Natural killer cell (primary cell): ENCODE measurements around the gene GNGT2. TPM values are rescaled to one million over a fixed set of nuclear protein-coding genes. Genes with fewer than 3 reads are reported as not detected.

Source experiments
- ATAC-seq, 3 donors: fragments of 150-1000 bp in 2 of 3; fragments of 200-7000 bp in 1 of 3; cut with Tn5 transposase; 1 replicate in 1 of 3; 2 replicates in 2 of 3; pipeline ENCODE4 v1.10.0; 2021; ENCODE audit warnings: mild to moderate bottlenecking in 2 of 3, moderate library complexity in 2 of 3
- DNase-seq, 2 donors: peaks; one replicate each; pipeline versions ENCODE4 v3.0.0 to v3.0.0-alpha.2; 2013 to 2021; ENCODE audit warnings: mixed read lengths in 1 of 2
- H3K27ac ChIP-seq: one replicate; pipeline ENCODE4 v1.5.1; 2013; ENCODE audit warnings: mild to moderate bottlenecking, low read length
- H3K27me3 ChIP-seq: one replicate; pipeline ENCODE4 v1.6.1; 2013; ENCODE audit warnings: low read length; ENCODE audit not compliant: control insufficient read depth, insufficient read depth
- H3K36me3 ChIP-seq: one replicate; pipeline ENCODE4 v1.6.1; 2013; ENCODE audit warnings: low read length; ENCODE audit not compliant: control insufficient read depth, insufficient read depth
- H3K4me1 ChIP-seq: one replicate; pipeline ENCODE4 v1.6.1; 2013; ENCODE audit warnings: low read length; ENCODE audit not compliant: control insufficient read depth, insufficient read depth
- H3K4me3 ChIP-seq: one replicate; pipeline ENCODE4 v1.5.1; 2013; ENCODE audit warnings: low read length
- H3K9me3 ChIP-seq: one replicate; pipeline ENCODE4 v1.6.1; 2013; ENCODE audit warnings: low read length; ENCODE audit not compliant: control insufficient read depth, insufficient read depth
- H3K27ac Mint-ChIP-seq, 2 donors: one replicate each; pipeline ENCODE4 v1.8.0; 2022; ENCODE audit warnings: mild to moderate bottlenecking in 2 of 2, mixed read lengths in 2 of 2, moderate library complexity in 1 of 2
- H3K27me3 Mint-ChIP-seq, 2 donors: one replicate each; pipeline ENCODE4 v1.8.0; 2022; ENCODE audit warnings: low read depth in 2 of 2, mixed read lengths in 2 of 2
- H3K36me3 Mint-ChIP-seq: one replicate; pipeline ENCODE4 v1.8.0; 2022; ENCODE audit warnings: mixed read lengths
- H3K4me1 Mint-ChIP-seq, 2 donors: one replicate each; pipeline ENCODE4 v1.8.0; 2022; ENCODE audit warnings: mixed read lengths in 2 of 2
- H3K4me3 Mint-ChIP-seq: one replicate; pipeline ENCODE4 v1.8.0; 2022; ENCODE audit warnings: mild to moderate bottlenecking, moderate library complexity, mixed read lengths
- H3K9me3 Mint-ChIP-seq, 2 donors: one replicate each; pipeline ENCODE4 v1.8.0; 2022; ENCODE audit warnings: mixed read lengths in 2 of 2
- CTCF ChIP-seq: fragments of 200-600 bp; IDR thresholded peaks from one replicate; pipeline ENCODE4 v1.8.0; 2022; ENCODE audit warnings: antibody characterized with exemption
- WGBS: methylation state at CpG from one replicate; pipeline ENCODE4 v1.1.7; 2013; ENCODE audit warnings: missing lambda C conversion rate; ENCODE audit not compliant: insufficient coverage; 5-methylcytosine and 5-hydroxymethylcytosine counted together
- intact Hi-C: fragments of 100-400 bp; cut with micrococcal nuclease; formaldehyde crosslinking; loops from one replicate; pipeline ENCODE4 v1.14.2; 2022
- total RNA-seq, 4 donors: library from RNA; stranded (reverse); fragments of 120-200 nt in 1 of 4; gene quantifications; one replicate each; pipeline versions ENCODE4 v1.2.3 to v1.2.4, GENCODE V29; 2013 to 2022

Gene GNGT2
- total RNA-seq, 3 donors from 2014 or later (not counting 1 experiment from before 2014, with no cell fraction given): 35.8 to 41.6 (median 39.4) TPM

- Mint-ChIP-seq H3K4me1 (peaks cover 32 to 40% of the 10 kb centered on the region in 2 donors), H3K4me3 (peak overlapping the region; percentile 98), H3K27ac (peak overlapping the region; percentile 100), H3K27me3 (peaks cover 0 to 2% of the 10 kb centered on the region in 2 donors), H3K36me3 (no peaks in the 10 kb centered on the region), H3K9me3 (no peaks in the 10 kb centered on the region)
- no peak for ATAC-seq
- peak in 1 of 2 donors; percentile 52 for DNase-seq
- Histone ChIP-seq H3K36me3 (no peaks in the 10 kb centered on the region), H3K4me3 (peak overlapping the region; percentile 87), H3K9me3 (no peaks in the 10 kb centered on the region), H3K27ac (peak overlapping the region; percentile 98), H3K27me3 (no peaks in the 10 kb centered on the region), H3K4me1 (peaks cover 25% of the 10 kb centered on the region)
- intact Hi-C loops: no loop called here
- no peak for TF ChIP-seq CTCF
- 15% methylated on average over 19 of the region's 21 CpGs for WGBS
These were observed 16.7 kb downstream of the GNGT2 start for GRCh38 chr17:49193513-49194296.

- peak overlapping the region; percentile 98 for H3K27ac ChIP-seq
- under 1% methylated on average over 53 of the region's 53 CpGs for WGBS
- H3K27me3 ChIP-seq: no peaks in the 10 kb centered on the region
- Mint-ChIP-seq H3K4me1 (peaks cover 32 to 40% of the 10 kb centered on the region in 2 donors), H3K27ac (peak overlapping the region; percentile 100), H3K36me3 (no peaks in the 10 kb centered on the region), H3K27me3 (peaks cover 0 to 2% of the 10 kb centered on the region in 2 donors), H3K4me3 (peak overlapping the region; percentile 98), H3K9me3 (no peaks in the 10 kb centered on the region)
- peak overlapping the region; percentile 87 for H3K4me3 ChIP-seq
- DNase-seq (peak; percentile 92), ATAC-seq (peak; percentile 58 to 78 (median 64))
- H3K4me1 ChIP-seq: peaks cover 25% of the 10 kb centered on the region
- intact Hi-C loops: loop anchor here (1.0 kb wide), 2 partner anchors 26 to 35 kb away; no protein-coding TSS in a partner anchor
- no peaks in the 10 kb centered on the region for H3K36me3 ChIP-seq
- H3K9me3 ChIP-seq: no peaks in the 10 kb centered on the region
- peak; percentile 21 for TF ChIP-seq CTCF
These were observed 18.2 kb downstream of the GNGT2 start for GRCh38 chr17:49191917-49192741.

- Mint-ChIP-seq H3K27me3 (peaks cover 0 to 2% of the 10 kb centered on the region in 2 donors), H3K4me1 (peaks cover 32 to 40% of the 10 kb centered on the region in 2 donors), H3K9me3 (no peaks in the 10 kb centered on the region), H3K36me3 (no peaks in the 10 kb centered on the region), H3K4me3 (peak overlapping the region; percentile 98), H3K27ac (peak overlapping the region; percentile 100)
- no peak for TF ChIP-seq CTCF
- no peaks in the 10 kb centered on the region for H3K9me3 ChIP-seq
- DNase-seq (no peak), ATAC-seq (peak; percentile 4 to 5 (median 5))
- H3K27me3 ChIP-seq: no peaks in the 10 kb centered on the region
- no peaks in the 10 kb centered on the region for H3K36me3 ChIP-seq
- intact Hi-C loops: no loop called here
- H3K27ac ChIP-seq: peak overlapping the region; percentile 98
- H3K4me3 ChIP-seq: peak overlapping the region; percentile 87
- WGBS: 0% methylated on average over 6 of the region's 8 CpGs
- peaks cover 25% of the 10 kb centered on the region for H3K4me1 ChIP-seq
These were observed 18.9 kb downstream of the GNGT2 start for GRCh38 chr17:49191409-49191916.
